Astrocyte (in vitro differentiated cells and primary cell): Measurements from ENCODE around the gene C11orf71. TPM values are rescaled to one million over a fixed set of nuclear protein-coding genes. Genes with fewer than 3 reads are reported as not detected.

Source experiments
- DNase-seq: peaks from one replicate; pipeline ENCODE4 v3.0.0-alpha.2; 2010; ENCODE audit warnings: low read depth
- FAIRE-seq: peaks from 2 replicates; lab custom pipeline; 2011; peaks lifted over from hg19 to GRCh38; lab: Jason Lieb, UNC
- H2AFZ ChIP-seq: 2 replicates; pipeline ENCODE4 v1.6.0; 2012; ENCODE audit warnings: low read depth, low read length, inconsistent platforms
- H3K27ac ChIP-seq: 2 replicates; pipeline ENCODE4 v1.5.1; 2011; ENCODE audit warnings: low read depth, low read length, inconsistent platforms
- H3K27me3 ChIP-seq: 2 replicates; pipeline ENCODE4 v1.6.0; 2011; ENCODE audit warnings: low read length, inconsistent platforms; ENCODE audit not compliant: insufficient read depth
- H3K36me3 ChIP-seq: 2 replicates; pipeline ENCODE4 v1.5.1; 2011; ENCODE audit warnings: low read length, inconsistent platforms; ENCODE audit not compliant: insufficient read depth
- H3K4me1 ChIP-seq: 2 replicates; pipeline ENCODE4 v1.5.1; 2011; ENCODE audit warnings: low read length, inconsistent platforms; ENCODE audit not compliant: insufficient read depth
- H3K4me2 ChIP-seq: 2 replicates; pipeline ENCODE4 v1.6.0; 2012; ENCODE audit warnings: low read length, inconsistent platforms
- H3K4me3 ChIP-seq: 2 replicates; pipeline ENCODE4 v1.5.1; 2011; ENCODE audit warnings: low read depth, mild to moderate bottlenecking, low read length, inconsistent platforms; ENCODE audit not compliant: insufficient read depth
- H3K79me2 ChIP-seq: 2 replicates; pipeline ENCODE4 v1.6.0; 2012; ENCODE audit warnings: mild to moderate bottlenecking, low read length, inconsistent platforms; ENCODE audit not compliant: insufficient read depth
- H3K9ac ChIP-seq: 2 replicates; pipeline ENCODE4 v1.6.0; 2012; ENCODE audit warnings: mild to moderate bottlenecking, low read length, inconsistent platforms
- H3K9me3 ChIP-seq: 2 replicates; pipeline ENCODE4 v1.5.1; 2012; ENCODE audit warnings: low read depth, mild to moderate bottlenecking, low read length, inconsistent platforms; ENCODE audit not compliant: insufficient read depth
- H4K20me1 ChIP-seq: 2 replicates; pipeline ENCODE4 v1.6.0; 2012; ENCODE audit warnings: low read length, inconsistent platforms; ENCODE audit not compliant: insufficient read depth
- H3K27ac Mint-ChIP-seq: one replicate; pipeline ENCODE4 v1.8.0; 2021; ENCODE audit warnings: mild to moderate bottlenecking, mixed read lengths; ENCODE audit not compliant: unreplicated experiment
- H3K27me3 Mint-ChIP-seq: one replicate; pipeline ENCODE4 v1.8.0; 2021; ENCODE audit warnings: low read depth, mixed read lengths; ENCODE audit not compliant: unreplicated experiment
- H3K36me3 Mint-ChIP-seq: one replicate; pipeline ENCODE4 v1.8.0; 2021; ENCODE audit warnings: low read depth, mixed read lengths; ENCODE audit not compliant: unreplicated experiment
- H3K4me1 Mint-ChIP-seq: one replicate; pipeline ENCODE4 v1.8.0; 2021; ENCODE audit warnings: low read depth, mixed read lengths; ENCODE audit not compliant: unreplicated experiment
- H3K4me3 Mint-ChIP-seq: one replicate; pipeline ENCODE4 v1.8.0; 2021; ENCODE audit warnings: mild to moderate bottlenecking, moderate library complexity, mixed read lengths; ENCODE audit not compliant: unreplicated experiment
- H3K9me3 Mint-ChIP-seq: one replicate; pipeline ENCODE4 v1.8.0; 2021; ENCODE audit warnings: mild to moderate bottlenecking, mixed read lengths; ENCODE audit not compliant: unreplicated experiment
- EZH2 ChIP-seq: IDR thresholded peaks from 2 replicates; pipeline ENCODE4 v1.6.1; 2012; ENCODE audit warnings: mild to moderate bottlenecking, low read length, inconsistent platforms; ENCODE audit not compliant: insufficient read depth
- total RNA-seq: library from RNA; stranded (reverse); gene quantifications from 2 replicates; pipeline ENCODE4 v1.2.1, GENCODE V29; 2021
- TF ChIP-seq, protein P1 (sequence below): IDR thresholded peaks from 2 replicates; pipeline ENCODE4 v1.5.1; 2011; ENCODE audit warnings: low read depth, mild to moderate bottlenecking, inconsistent platforms, low read length, moderate library complexity; ENCODE audit not compliant: insufficient read depth

Gene C11orf71
- total RNA-seq, 1 donor from 2014 or later = 2.2 TPM

DNA sequence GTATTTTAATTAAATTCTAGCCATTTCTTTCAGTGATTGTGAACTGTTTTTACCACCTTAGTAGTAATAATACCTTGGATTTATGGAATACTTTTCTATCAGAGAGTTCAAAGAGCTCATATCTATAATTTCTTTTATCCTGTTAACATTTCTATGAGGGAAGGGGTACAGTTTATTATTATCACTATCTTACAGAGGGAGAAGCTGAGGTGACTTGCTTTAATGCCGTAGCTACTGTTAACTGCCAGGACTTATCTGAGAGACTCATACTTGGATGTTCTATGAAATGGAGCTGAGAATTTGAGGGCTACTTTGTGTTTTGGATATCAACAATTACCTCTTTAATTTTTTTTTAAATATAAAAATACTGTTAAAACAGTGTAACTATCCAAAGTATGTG, 42.2 kb upstream of the C11orf71 start:
- Histone ChIP-seq H3K4me3 (no peak overlapping the region), H3K36me3 (peaks cover 19% of the 10 kb centered on the region), H3K27ac (no peak overlapping the region), H3K4me1 (peaks cover 16% of the 10 kb centered on the region), H3K27me3 (no peaks in the 10 kb centered on the region), H3K9ac (no peak overlapping the region), H2AFZ (no peak overlapping the region), H3K4me2 (no peak overlapping the region), H4K20me1 (peaks cover 55% of the 10 kb centered on the region), H3K79me2 (peaks cover 80% of the 10 kb centered on the region), H3K9me3 (no peaks in the 10 kb centered on the region)
- Mint-ChIP-seq H3K36me3 (peaks cover 15% of the 10 kb centered on the region), H3K4me1 (peaks cover 54% of the 10 kb centered on the region), H3K27me3 (no peaks in the 10 kb centered on the region), H3K4me3 (peak overlapping the region; percentile 10), H3K9me3 (no peaks in the 10 kb centered on the region), H3K27ac (no peak overlapping the region)
- no peak for TF ChIP-seq EZH2
- TF ChIP-seq, protein P1, sequence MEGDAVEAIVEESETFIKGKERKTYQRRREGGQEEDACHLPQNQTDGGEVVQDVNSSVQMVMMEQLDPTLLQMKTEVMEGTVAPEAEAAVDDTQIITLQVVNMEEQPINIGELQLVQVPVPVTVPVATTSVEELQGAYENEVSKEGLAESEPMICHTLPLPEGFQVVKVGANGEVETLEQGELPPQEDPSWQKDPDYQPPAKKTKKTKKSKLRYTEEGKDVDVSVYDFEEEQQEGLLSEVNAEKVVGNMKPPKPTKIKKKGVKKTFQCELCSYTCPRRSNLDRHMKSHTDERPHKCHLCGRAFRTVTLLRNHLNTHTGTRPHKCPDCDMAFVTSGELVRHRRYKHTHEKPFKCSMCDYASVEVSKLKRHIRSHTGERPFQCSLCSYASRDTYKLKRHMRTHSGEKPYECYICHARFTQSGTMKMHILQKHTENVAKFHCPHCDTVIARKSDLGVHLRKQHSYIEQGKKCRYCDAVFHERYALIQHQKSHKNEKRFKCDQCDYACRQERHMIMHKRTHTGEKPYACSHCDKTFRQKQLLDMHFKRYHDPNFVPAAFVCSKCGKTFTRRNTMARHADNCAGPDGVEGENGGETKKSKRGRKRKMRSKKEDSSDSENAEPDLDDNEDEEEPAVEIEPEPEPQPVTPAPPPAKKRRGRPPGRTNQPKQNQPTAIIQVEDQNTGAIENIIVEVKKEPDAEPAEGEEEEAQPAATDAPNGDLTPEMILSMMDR = no peak
- FAIRE-seq (no peak), DNase-seq (no peak)

DNA sequence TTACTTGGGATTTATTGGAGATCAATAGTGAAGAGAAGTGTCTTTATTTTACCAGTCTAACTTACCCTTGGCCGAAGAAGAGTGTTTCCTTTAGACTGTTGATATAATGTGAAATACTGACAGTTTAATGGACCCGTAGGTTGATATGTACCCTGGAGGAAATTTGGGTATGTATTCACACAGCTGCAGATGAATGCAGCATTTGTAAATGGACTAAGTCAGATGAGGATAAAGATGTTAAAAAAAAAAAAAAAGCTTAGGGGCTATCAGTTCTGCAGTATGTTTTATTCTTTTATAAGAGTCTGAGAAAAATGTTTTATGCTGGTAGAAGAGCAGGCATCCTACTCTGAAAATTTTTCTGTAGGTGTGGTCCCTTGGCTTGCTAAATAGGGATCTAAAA, 41.6 kb upstream of the C11orf71 start:
- Histone ChIP-seq H3K27ac (no peak overlapping the region), H3K9me3 (no peaks in the 10 kb centered on the region), H2AFZ (no peak overlapping the region), H3K9ac (no peak overlapping the region), H3K79me2 (peaks cover 75% of the 10 kb centered on the region), H3K36me3 (peaks cover 19% of the 10 kb centered on the region), H3K27me3 (no peaks in the 10 kb centered on the region), H3K4me2 (peak overlapping the region; percentile 85), H3K4me3 (no peak overlapping the region), H3K4me1 (peaks cover 16% of the 10 kb centered on the region), H4K20me1 (peaks cover 50% of the 10 kb centered on the region)
- FAIRE-seq = no peak
- DNase-seq = no peak
- peak overlapping the region; percentile 96 for H3K4me3 Mint-ChIP-seq
- peaks cover 50% of the 10 kb centered on the region for H3K4me1 Mint-ChIP-seq
- no peaks in the 10 kb centered on the region for H3K9me3 Mint-ChIP-seq
- no peaks in the 10 kb centered on the region for H3K27me3 Mint-ChIP-seq
- H3K36me3 Mint-ChIP-seq = peaks cover 11% of the 10 kb centered on the region
- TF ChIP-seq, protein P1 = no peak
- TF ChIP-seq EZH2 = no peak
- H3K27ac Mint-ChIP-seq = no peak overlapping the region

DNA sequence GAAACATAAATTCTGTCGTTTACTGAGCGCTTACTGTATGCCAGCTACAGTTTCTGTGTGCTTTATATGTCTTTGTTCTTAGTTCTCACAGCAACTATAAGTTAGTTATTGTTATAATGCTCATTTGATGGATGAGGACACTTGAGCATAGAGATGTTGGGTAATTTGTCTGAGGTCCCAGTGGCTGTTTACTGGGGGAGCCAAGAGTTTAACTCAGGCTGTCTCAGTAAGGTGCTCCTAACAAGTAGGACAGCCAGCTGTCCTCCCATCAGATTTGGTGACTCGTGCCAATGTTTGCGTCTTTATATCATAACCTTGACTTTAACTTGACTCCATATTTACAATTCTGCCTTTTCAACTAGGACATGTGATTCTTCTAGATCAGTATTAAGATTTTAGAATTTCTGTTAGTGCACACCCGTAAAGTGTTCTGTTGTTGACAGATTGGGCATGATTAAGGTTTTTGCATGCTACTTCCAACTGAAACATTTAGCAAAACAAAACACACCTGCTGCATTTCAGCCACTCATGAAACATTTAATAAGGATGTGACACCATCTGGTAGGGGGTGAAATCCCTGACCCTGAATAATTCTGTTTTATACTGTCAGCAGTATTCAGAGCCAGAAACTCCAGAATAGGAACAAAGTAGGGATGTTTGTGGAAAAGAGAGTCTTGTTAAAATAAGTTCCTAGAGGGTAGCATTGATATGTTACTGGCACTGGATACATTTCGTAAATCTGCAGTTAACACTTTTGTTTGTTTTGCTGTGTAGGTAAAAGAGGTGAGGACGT, 40.9 kb upstream of the C11orf71 start:
- Histone ChIP-seq H3K4me3 (peak overlapping the region; percentile 77), H2AFZ (no peak overlapping the region), H3K79me2 (peaks cover 70% of the 10 kb centered on the region), H3K27ac (peak overlapping the region; percentile 94), H3K4me1 (peaks cover 16% of the 10 kb centered on the region), H3K9me3 (no peaks in the 10 kb centered on the region), H4K20me1 (peaks cover 44% of the 10 kb centered on the region), H3K9ac (peak overlapping the region; percentile 97), H3K36me3 (peaks cover 15% of the 10 kb centered on the region), H3K4me2 (peak overlapping the region; percentile 85), H3K27me3 (no peaks in the 10 kb centered on the region)
- TF ChIP-seq, protein P1 = no peak
- no peak for TF ChIP-seq EZH2
- DNase-seq (no peak), FAIRE-seq (no peak)
- Mint-ChIP-seq H3K27me3 (no peaks in the 10 kb centered on the region), H3K36me3 (peaks cover 8% of the 10 kb centered on the region), H3K9me3 (no peaks in the 10 kb centered on the region), H3K27ac (no peak overlapping the region), H3K4me1 (peaks cover 45% of the 10 kb centered on the region), H3K4me3 (peak overlapping the region; percentile 96)
